ENCODE results near the gene MEDAG. TPM values are rescaled to one million over a fixed set of nuclear protein-coding genes. Genes with fewer than 3 reads are reported as not detected.

Gene MEDAG
- total RNA-seq, 1 experiment from 2014 or later, result not detected

DNA sequence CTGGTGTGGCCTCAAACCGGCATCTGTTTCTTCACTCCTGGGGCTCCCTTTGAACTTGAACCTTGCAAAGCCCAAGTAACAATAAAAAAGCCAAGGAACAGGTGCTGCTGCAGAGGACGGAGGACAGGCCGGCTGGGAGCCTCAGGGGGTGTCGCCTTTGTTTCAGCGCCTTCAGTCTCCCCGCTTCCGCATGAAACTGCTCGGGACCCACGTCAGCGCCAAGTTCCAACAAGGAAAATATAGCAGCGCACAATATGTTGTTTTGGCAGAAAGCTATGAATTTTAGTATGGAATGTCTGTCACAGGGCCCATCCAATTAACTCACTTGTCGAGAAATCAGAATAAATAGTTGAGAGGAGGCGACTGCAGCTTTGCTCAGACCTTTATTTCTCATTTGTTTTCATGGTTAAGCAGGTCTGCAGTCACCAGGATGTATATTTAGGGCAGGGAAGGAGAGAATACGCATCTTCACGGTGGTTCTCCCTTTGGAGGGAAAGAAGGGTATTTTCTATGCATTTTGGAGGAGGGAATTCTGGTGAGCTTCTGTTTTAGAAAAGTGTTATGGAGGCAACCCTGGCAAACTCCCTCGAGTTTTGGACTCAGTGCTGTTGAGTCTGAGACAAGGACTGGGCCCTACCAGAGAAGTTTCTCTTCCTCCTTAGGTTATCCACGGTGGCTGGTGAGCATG is 34.3 kb upstream of the MEDAG start:
- Histone ChIP-seq H3K4me2 (no peak overlapping the region), H3K9me3 (ENCODE audit: insufficient read depth, low read depth) (no peaks in the 10 kb centered on the region), H3K27ac (no peak overlapping the region), H3K4me3 (no peak overlapping the region), H4K20me1 (ENCODE audit: insufficient read depth) (no peaks in the 10 kb centered on the region), H3K27me3 (ENCODE audit: insufficient read depth, low read depth) (no peaks in the 10 kb centered on the region), H3K4me1 (replicated peaks; ENCODE audit: insufficient read depth) (no peaks in the 10 kb centered on the region), H3K36me3 (ENCODE audit: low read depth) (no peaks in the 10 kb centered on the region), H3K9me2 (ENCODE audit: insufficient read depth) (no peaks in the 10 kb centered on the region), H2AFZ (no peak overlapping the region), H3F3A (ENCODE audit: insufficient read depth, low read depth) (peaks cover 12% of the 10 kb centered on the region; the same call in 1 of the 2 replicates), H3K79me2 (ENCODE audit: low read depth) (no peaks in the 10 kb centered on the region)
- ChIA-PET POLR2A (ENCODE audit: unreplicated experiment) (no interaction called here), CTCF (no interaction called here)
- BruUV-seq (replicated peaks), result TSS peak; percentile 53
- no peak for DNase-seq
- TF ChIP-seq, protein P1, sequence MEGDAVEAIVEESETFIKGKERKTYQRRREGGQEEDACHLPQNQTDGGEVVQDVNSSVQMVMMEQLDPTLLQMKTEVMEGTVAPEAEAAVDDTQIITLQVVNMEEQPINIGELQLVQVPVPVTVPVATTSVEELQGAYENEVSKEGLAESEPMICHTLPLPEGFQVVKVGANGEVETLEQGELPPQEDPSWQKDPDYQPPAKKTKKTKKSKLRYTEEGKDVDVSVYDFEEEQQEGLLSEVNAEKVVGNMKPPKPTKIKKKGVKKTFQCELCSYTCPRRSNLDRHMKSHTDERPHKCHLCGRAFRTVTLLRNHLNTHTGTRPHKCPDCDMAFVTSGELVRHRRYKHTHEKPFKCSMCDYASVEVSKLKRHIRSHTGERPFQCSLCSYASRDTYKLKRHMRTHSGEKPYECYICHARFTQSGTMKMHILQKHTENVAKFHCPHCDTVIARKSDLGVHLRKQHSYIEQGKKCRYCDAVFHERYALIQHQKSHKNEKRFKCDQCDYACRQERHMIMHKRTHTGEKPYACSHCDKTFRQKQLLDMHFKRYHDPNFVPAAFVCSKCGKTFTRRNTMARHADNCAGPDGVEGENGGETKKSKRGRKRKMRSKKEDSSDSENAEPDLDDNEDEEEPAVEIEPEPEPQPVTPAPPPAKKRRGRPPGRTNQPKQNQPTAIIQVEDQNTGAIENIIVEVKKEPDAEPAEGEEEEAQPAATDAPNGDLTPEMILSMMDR (conservative IDR thresholded peaks at IDR 0.05), result no peak
- no peak for TF ChIP-seq EZH2 (IDR thresholded peaks at IDR 0.05; ENCODE audit: low read depth)
- intact Hi-C loops (cut with micrococcal nuclease; ENCODE audit: unreplicated experiment), result no loop called here

DNA sequence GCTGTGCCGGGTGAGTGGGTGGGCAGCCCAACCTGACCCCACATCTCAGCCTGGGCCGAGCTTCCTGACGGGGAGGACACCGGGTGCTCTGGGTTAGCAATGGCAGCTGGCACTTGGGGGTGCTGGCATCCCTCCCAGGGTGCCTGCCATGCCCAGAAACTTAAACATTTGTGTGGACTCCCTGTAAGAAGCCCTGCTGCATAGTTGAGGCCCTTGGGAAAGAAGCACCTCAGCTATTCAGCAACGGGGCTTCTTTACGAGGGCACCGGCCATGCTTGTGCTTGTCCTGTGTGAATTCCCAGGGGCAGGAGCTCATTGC is 33.8 kb upstream of the MEDAG start:
- Histone ChIP-seq H3F3A (ENCODE audit: insufficient read depth, low read depth) (peaks cover 12% of the 10 kb centered on the region; the same call in 1 of the 2 replicates), H3K4me2 (no peak overlapping the region), H3K27me3 (ENCODE audit: insufficient read depth, low read depth) (no peaks in the 10 kb centered on the region), H3K9me2 (ENCODE audit: insufficient read depth) (no peaks in the 10 kb centered on the region), H3K36me3 (ENCODE audit: low read depth) (no peaks in the 10 kb centered on the region), H3K9me3 (ENCODE audit: insufficient read depth, low read depth) (no peaks in the 10 kb centered on the region), H4K20me1 (ENCODE audit: insufficient read depth) (no peaks in the 10 kb centered on the region), H3K79me2 (ENCODE audit: low read depth) (no peaks in the 10 kb centered on the region), H2AFZ (no peak overlapping the region), H3K4me3 (no peak overlapping the region), H3K4me1 (replicated peaks; ENCODE audit: insufficient read depth) (no peaks in the 10 kb centered on the region), H3K27ac (no peak overlapping the region)
- no peak for TF ChIP-seq EZH2 (IDR thresholded peaks at IDR 0.05; ENCODE audit: low read depth)
- TF ChIP-seq, protein P1 (conservative IDR thresholded peaks at IDR 0.05), result no peak
- intact Hi-C loops (cut with micrococcal nuclease; ENCODE audit: unreplicated experiment), result no loop called here
- ChIA-PET POLR2A (ENCODE audit: unreplicated experiment) (no interaction called here), CTCF (no interaction called here)
- DNase-seq, result no peak
- no TSS peak for BruUV-seq (replicated peaks)

DNA sequence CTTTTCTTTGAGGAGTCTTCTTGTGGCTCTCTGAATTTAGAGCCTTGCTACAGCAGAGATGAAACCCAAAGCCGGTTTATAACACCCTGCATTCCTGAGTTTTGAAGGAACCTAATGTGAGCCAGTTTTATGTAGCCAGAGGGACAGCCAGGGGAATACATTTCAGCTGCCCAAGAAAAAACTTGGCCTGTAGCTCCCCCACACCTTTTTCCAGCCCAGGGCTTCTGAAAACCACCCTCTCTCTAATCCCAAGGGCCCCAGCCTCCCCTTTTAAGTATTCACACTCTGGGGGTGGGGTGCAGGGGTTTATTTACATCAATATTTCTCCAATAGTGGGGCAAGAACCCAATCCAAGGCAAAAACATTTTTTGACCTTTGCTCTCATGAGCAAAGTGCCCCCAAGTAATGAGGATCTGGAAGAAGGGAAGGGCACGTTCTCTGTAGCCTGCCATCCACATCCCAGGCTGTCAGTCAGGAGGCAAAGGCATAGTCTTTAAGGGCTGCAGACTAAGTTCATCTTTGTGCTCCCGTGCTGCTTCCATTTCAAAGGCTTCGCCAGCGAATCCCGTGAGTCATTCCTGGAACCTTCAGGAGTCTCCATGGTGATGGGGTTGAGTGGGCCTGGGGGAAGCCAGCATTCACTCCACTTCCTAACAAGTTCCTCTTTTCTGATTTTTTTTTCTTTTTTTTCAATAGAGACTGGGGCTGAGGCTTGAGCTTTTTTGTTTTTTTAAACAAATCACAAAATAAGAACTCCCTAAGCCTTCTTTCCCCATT is 33.2 kb upstream of the MEDAG start:
- Histone ChIP-seq H2AFZ (no peak overlapping the region), H3K4me3 (no peak overlapping the region), H3K9me3 (ENCODE audit: insufficient read depth, low read depth) (no peaks in the 10 kb centered on the region), H3F3A (ENCODE audit: insufficient read depth, low read depth) (peaks cover 12% of the 10 kb centered on the region; the same call in 1 of the 2 replicates), H3K4me2 (no peak overlapping the region), H3K36me3 (ENCODE audit: low read depth) (no peaks in the 10 kb centered on the region), H4K20me1 (ENCODE audit: insufficient read depth) (no peaks in the 10 kb centered on the region), H3K27ac (no peak overlapping the region), H3K79me2 (ENCODE audit: low read depth) (no peaks in the 10 kb centered on the region), H3K4me1 (replicated peaks; ENCODE audit: insufficient read depth) (no peaks in the 10 kb centered on the region), H3K9me2 (ENCODE audit: insufficient read depth) (no peaks in the 10 kb centered on the region), H3K27me3 (ENCODE audit: insufficient read depth, low read depth) (no peaks in the 10 kb centered on the region)
- POLR2A ChIA-PET (ENCODE audit: unreplicated experiment), result no interaction called here
- BruUV-seq (replicated peaks), result no TSS peak
- intact Hi-C loops (cut with micrococcal nuclease; ENCODE audit: unreplicated experiment), result no loop called here
- DNase-seq, result no peak
- TF ChIP-seq, protein P1 (conservative IDR thresholded peaks at IDR 0.05), result no peak
- TF ChIP-seq EZH2 (IDR thresholded peaks at IDR 0.05; ENCODE audit: low read depth), result no peak
- CTCF ChIA-PET, result no interaction called here

Measured in PC-9 (cell line).